Upper lobe of left lung (tissue), 4 donors: ENCODE results near the gene ARHGAP8.

Source experiments
- CTCF ChIP-seq, 6 experiments: fragments of 450-650 bp in 4 of 6; fragments of 200-600 bp in 2 of 6; sonication (generic) in 2 of 6; IDR thresholded peaks; one replicate each; pipeline ENCODE4 v1.5.1; 2016 to 2019; ENCODE audit warnings: antibody characterized with exemption in 6 of 6
- POLR2AphosphoS5 ChIP-seq, 2 donors: sonication (generic); formaldehyde crosslinking; IDR thresholded peaks; one replicate each; pipeline ENCODE4 v1.5.1; 2017; ENCODE audit warnings: antibody characterized with exemption in 2 of 2

- TF ChIP-seq CTCF (IDR thresholded peaks at IDR 0.05): no peak
- no peak for TF ChIP-seq POLR2AphosphoS5 (IDR thresholded peaks at IDR 0.05)
These were observed 18.1 kb upstream of the ARHGAP8 start for GRCh38 chr22:44734278-44734677.
